ENCODE results near the gene KCNE3. TPM values are rescaled to one million over a fixed set of nuclear protein-coding genes. Genes with fewer than 3 reads are reported as not detected.

The KCNE3 gene
- total and polyA plus RNA-seq, 9 of the 15 experiments (the other 6 are each of a cell fraction or from before 2014, with no cell fraction given), result 1.6 to 8.7 (median 6.2) TPM

GRCh38 chr11:74480688-74481417 lies 13.5 kb upstream of the KCNE3 start:
- ChIA-PET POLR2A (interaction anchor here (0.9 to 1.5 kb wide), 3 partner anchors 11 to 32 kb away, joined by 3 to 6 read pairs (median 4); partner anchors contain the start of gene LIPT2), CTCF (ENCODE audit: low intra/inter-chr PET ratio) (no interaction called here)
- Histone ChIP-seq H3K4me2 (ENCODE audit: insufficient read depth, low read length) (no peak overlapping the region), H3K9ac (ENCODE audit: insufficient read depth in 1 of 2, low read depth in 2 of 2, low read length in 2 of 2) (no peak overlapping the region; a peak in 1 of 4 replicates), H3K79me2 (ENCODE audit: control insufficient read depth, insufficient read depth, low read length) (no peaks in the 10 kb centered on the region), H3K27ac (ENCODE audit: extremely low read depth, low read depth, low read length) (no peak overlapping the region), H4K20me1 (replicated peaks; ENCODE audit: control insufficient read depth, insufficient read depth, low read length) (no peaks in the 10 kb centered on the region), H3K9me3 (replicated peaks; ENCODE audit: control insufficient read depth, insufficient read depth, low read depth, low read length) (no peaks in the 10 kb centered on the region; the same call in 1 of the 2 replicates), H3K4me1 (replicated peaks in 1 of 2; ENCODE audit: control insufficient read depth in 2 of 2, insufficient read depth in 2 of 2, low read length in 2 of 2) (peaks cover 0 to 13% of the 10 kb centered on the region in 2 experiments; a peak in 2 of 5 replicates), H2AFZ (ENCODE audit: low read depth, low read length) (0 out of 2 replicates have a peak overlapping the region, but pooled peaks have one; percentile 18), H3K9me1 (ENCODE audit: control insufficient read depth, insufficient read depth, low read length) (no peaks in the 10 kb centered on the region), H3K27me3 (ENCODE audit: control insufficient read depth in 2 of 2, insufficient read depth in 2 of 2, low read length in 2 of 2) (no peaks in the 10 kb centered on the region), H3K4me3 (no peak overlapping the region), H3K36me3 (ENCODE audit: control insufficient read depth, insufficient read depth, low read length) (no peaks in the 10 kb centered on the region)
- no TSS peak for BruUV-seq (replicated peaks)
- DNase-seq (ENCODE audit: extremely low read depth in 1 of 4, low spot score in 3 of 4), result peak in 1 of 4 experiments; percentile 63
- ATAC-seq, result peak; percentile 65
- WGBS (ENCODE audit: insufficient coverage, low coverage, missing lambda C conversion rate), result 11% methylated on average over 3 of the region's 3 CpGs
- in situ Hi-C loops (cut with MboI), result no loop called here
- intact Hi-C loops (cut with micrococcal nuclease), result no loop called here
- FAIRE-seq, result no peak
- no peak for TF ChIP-seq DDX20 (tag; IDR thresholded peaks at IDR 0.05; ENCODE audit: low read depth)
- no peak for TF ChIP-seq L3MBTL2 (IDR thresholded peaks at IDR 0.05)
- TF ChIP-seq ZBTB40 (IDR thresholded peaks at IDR 0.05), result no peak
- no peak for TF ChIP-seq ZBTB40 (CRISPR knock-in tag; IDR thresholded peaks at IDR 0.05)
- TF ChIP-seq SNIP1 (IDR thresholded peaks at IDR 0.05; ENCODE audit: low read depth), result no peak
- TF ChIP-seq ATF2 (CRISPR knock-in tag; IDR thresholded peaks at IDR 0.05), result no peak
- no peak for TF ChIP-seq CHCHD3 (CRISPR knock-in tag; IDR thresholded peaks at IDR 0.05)
- TF ChIP-seq TAL1 (IDR thresholded peaks at IDR 0.05), result peak; percentile 41; the same call in 1 of the 2 replicates
- TF ChIP-seq TCF3 (CRISPR knock-in tag; IDR thresholded peaks at IDR 0.05), result peak; percentile 43
- TF ChIP-seq COPS2 (conservative IDR thresholded peaks at IDR 0.05), result no peak
- TF ChIP-seq, protein P1, sequence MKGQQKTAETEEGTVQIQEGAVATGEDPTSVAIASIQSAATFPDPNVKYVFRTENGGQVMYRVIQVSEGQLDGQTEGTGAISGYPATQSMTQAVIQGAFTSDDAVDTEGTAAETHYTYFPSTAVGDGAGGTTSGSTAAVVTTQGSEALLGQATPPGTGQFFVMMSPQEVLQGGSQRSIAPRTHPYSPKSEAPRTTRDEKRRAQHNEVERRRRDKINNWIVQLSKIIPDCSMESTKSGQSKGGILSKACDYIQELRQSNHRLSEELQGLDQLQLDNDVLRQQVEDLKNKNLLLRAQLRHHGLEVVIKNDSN (CRISPR knock-in tag; IDR thresholded peaks at IDR 0.05), result no peak
